ENCODE measurements around the gene WBP2. TPM values are rescaled to one million over a fixed set of nuclear protein-coding genes. Genes with fewer than 3 reads are reported as not detected.

The WBP2 gene
- total and polyA plus RNA-seq, 7 experiments from 2014 or later: 84.8 to 159 (median 99.4) TPM

DNA sequence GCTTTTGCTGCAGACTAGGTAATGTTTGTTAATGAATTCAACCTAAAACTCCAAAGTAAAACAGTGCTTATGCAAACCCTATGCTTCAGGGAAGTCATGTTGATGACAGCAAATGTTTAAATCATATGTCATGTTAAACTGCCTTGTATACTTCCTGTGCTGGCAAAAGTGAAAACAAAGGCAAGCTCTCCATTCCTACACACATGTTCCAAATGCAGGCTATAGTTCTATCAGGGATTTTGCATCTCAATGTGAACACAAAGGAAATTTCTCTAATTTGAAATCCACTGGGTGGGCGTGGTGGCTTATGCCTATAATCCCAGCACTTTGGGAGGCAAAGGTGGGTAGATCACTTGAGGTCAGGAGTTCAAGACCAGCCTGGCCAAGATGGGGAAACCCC lies 51.3 kb downstream of the WBP2 start:
- no peak overlapping the region for H3K4me3 ChIP-seq (ENCODE audit: low read length)
- no peak overlapping the region for H3K27ac ChIP-seq (ENCODE audit: low read depth, low read length)
- H3K4me1 ChIP-seq (ENCODE audit: control insufficient read depth in 2 of 2, insufficient read depth in 2 of 2, low read length in 2 of 2): no peaks in the 10 kb centered on the region
- Mint-ChIP-seq H3K27me3 (no peaks in the 10 kb centered on the region), H3K36me3 (peaks cover 3 to 13% (median 7%) of the 10 kb centered on the region in 5 donors), H3K9me3 (peaks cover 0 to 1% (median 0%) of the 10 kb centered on the region in 11 donors), H3K27ac (peak overlapping the region in 1 of 9 donors; percentile 58), H3K4me1 (peaks cover 8 to 17% (median 11%) of the 10 kb centered on the region in 7 donors), H3K4me3 (no peak overlapping the region)
- DNase-seq: no peak
- intact Hi-C loops (cut with micrococcal nuclease): no loop called here
- ATAC-seq: no peak
- peaks cover 0 to 12% (median 0%) of the 10 kb centered on the region in 3 experiments for H3K36me3 ChIP-seq (ENCODE audit: control insufficient read depth in 2 of 3, insufficient read depth in 3 of 3, low read length in 3 of 3)
- ChIA-PET POLR2A (interaction anchor here (1.8 to 2.1 kb wide), 3 partner anchors 17 to 51 kb away, joined by 6 to 10 read pairs (median 8); partner anchors contain the start of genes UNK and WBP2), CTCF (interaction anchor here (1.3 to 1.6 kb wide), 2 partner anchors 20 to 50 kb away, joined by 3 to 4 read pairs; no protein-coding TSS in a partner anchor)
- H3K9me3 ChIP-seq (ENCODE audit: control insufficient read depth in 2 of 3, low read length in 3 of 3): no peaks in the 10 kb centered on the region
- H3K27me3 ChIP-seq (ENCODE audit: control insufficient read depth in 2 of 2, insufficient read depth in 2 of 2, low read length in 2 of 2): no peaks in the 10 kb centered on the region

DNA sequence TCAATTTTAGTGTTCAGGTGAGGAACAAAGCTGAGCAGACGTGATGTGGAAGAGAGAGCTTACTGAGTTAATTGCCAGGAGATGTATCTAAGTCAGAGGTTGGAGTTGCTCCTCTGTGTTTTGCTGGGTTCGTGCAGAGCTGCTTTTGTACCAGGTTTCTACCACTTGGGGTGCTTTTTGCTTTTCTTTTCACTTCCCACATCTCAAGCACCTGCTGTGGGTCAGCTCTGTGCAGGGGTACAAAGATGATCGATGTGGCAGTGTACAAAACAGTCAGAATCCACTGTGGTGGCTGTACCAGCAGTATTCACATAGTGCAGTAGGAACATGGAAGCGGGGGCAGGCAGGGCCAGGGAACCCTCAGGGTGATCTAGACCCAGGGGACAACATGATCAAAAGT lies 55.7 kb downstream of the WBP2 start:
- no peaks in the 10 kb centered on the region for H3K9me3 ChIP-seq (ENCODE audit: control insufficient read depth in 2 of 3, low read length in 3 of 3)
- CTCF ChIA-PET: interaction anchor here (0.7 kb wide), 1 partner anchor 166 kb away, joined by 4 read pairs; the partner anchor contains the start of gene SMIM5
- no peak overlapping the region for H3K27ac ChIP-seq (ENCODE audit: low read depth, low read length)
- Mint-ChIP-seq H3K27ac (peak overlapping the region in 2 of 9 donors; percentile 26 to 54), H3K27me3 (no peaks in the 10 kb centered on the region), H3K9me3 (peaks cover 0 to 1% (median 0%) of the 10 kb centered on the region in 11 donors), H3K4me1 (peaks cover 6 to 28% (median 10%) of the 10 kb centered on the region in 7 donors), H3K36me3 (peaks cover 5 to 29% (median 11%) of the 10 kb centered on the region in 5 donors), H3K4me3 (no peak overlapping the region)
- H3K4me1 ChIP-seq (ENCODE audit: control insufficient read depth in 2 of 2, insufficient read depth in 2 of 2, low read length in 2 of 2): no peaks in the 10 kb centered on the region
- DNase-seq: no peak
- intact Hi-C loops (cut with micrococcal nuclease): no loop called here
- no peak for ATAC-seq
- peaks cover 0 to 36% (median 3%) of the 10 kb centered on the region in 3 experiments for H3K36me3 ChIP-seq (ENCODE audit: control insufficient read depth in 2 of 3, insufficient read depth in 3 of 3, low read length in 3 of 3)
- H3K4me3 ChIP-seq (ENCODE audit: low read length): no peak overlapping the region
- H3K27me3 ChIP-seq (ENCODE audit: control insufficient read depth in 2 of 2, insufficient read depth in 2 of 2, low read length in 2 of 2): no peaks in the 10 kb centered on the region
- POLR2A ChIA-PET: no interaction called here

DNA sequence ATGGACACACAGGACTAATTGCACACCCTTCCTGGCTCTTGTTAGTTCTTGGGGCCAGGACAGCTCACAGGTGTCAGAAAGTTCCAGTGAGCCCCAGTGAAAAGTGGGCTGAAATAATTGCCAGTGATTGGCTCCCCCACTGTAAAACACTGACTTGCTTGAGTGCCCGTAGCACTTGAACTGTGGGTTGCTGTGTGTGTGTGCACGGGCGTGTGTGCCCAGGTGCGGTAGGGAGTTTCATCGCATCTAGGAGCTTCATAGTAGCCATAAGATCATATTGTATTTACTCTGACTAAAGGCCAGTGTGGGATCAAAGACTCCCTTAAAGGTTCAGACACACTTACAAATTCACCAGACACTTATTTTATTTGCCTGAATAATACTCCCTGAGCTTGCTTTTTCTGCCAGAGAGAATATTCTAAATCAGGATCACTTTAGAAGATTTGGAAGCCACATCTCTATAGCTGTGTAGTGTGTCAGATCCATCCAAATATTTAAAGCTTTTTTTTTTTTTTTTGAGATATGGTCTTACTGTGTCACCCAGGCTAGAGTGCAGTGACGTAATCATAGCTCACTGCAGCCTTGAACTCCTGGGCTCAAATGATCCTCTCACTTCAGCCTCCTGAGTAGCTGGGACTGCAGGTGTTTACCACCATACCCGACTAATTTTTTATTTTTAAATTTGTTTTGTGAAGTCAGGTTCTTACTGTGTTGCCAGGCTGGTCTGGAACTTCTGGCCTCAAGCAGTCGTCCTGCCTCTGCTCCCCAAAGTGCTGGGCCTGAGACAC lies 59.1 kb downstream of the WBP2 start:
- POLR2A ChIA-PET: interaction anchor here (0.6 to 1.7 kb wide), 5 partner anchors 16 to 957 kb away, joined by 3 to 7 read pairs (median 3); partner anchors contain the start of gene UNC13D
- H3K27me3 ChIP-seq (ENCODE audit: control insufficient read depth in 2 of 2, insufficient read depth in 2 of 2, low read length in 2 of 2): no peaks in the 10 kb centered on the region
- no peak overlapping the region for H3K4me3 Mint-ChIP-seq
- H3K27ac Mint-ChIP-seq: peak overlapping the region in 1 of 9 donors; percentile 32
- H3K9me3 Mint-ChIP-seq: peaks cover 0 to 1% (median 0%) of the 10 kb centered on the region in 11 donors
- peaks cover 0 to 40% (median 26%) of the 10 kb centered on the region in 7 donors for H3K4me1 Mint-ChIP-seq
- H3K36me3 Mint-ChIP-seq: peaks cover 5 to 37% (median 15%) of the 10 kb centered on the region in 5 donors
- H3K9me3 ChIP-seq (ENCODE audit: control insufficient read depth in 2 of 3, low read length in 3 of 3): no peaks in the 10 kb centered on the region
- H3K4me3 ChIP-seq (ENCODE audit: low read length): no peak overlapping the region
- peaks cover 0 to 49% (median 3%) of the 10 kb centered on the region in 3 experiments for H3K36me3 ChIP-seq (ENCODE audit: control insufficient read depth in 2 of 3, insufficient read depth in 3 of 3, low read length in 3 of 3)
- no peaks in the 10 kb centered on the region for H3K27me3 Mint-ChIP-seq
- intact Hi-C loops (cut with micrococcal nuclease): no loop called here
- CTCF ChIA-PET: interaction anchor here (2.2 kb wide), 1 partner anchor 42 kb away, joined by 5 read pairs; no protein-coding TSS in a partner anchor
- DNase-seq (no peak), ATAC-seq (no peak)
- H3K4me1 ChIP-seq (ENCODE audit: control insufficient read depth in 2 of 2, insufficient read depth in 2 of 2, low read length in 2 of 2): no peaks in the 10 kb centered on the region
- H3K27ac ChIP-seq (ENCODE audit: low read depth, low read length): no peak overlapping the region

Other genes starting within 250 kb of the WBP2 start
- 1 to 10 TPM in 2 of 5 experiments, under 1 TPM in 3; 0.43 to 2.4 (median 0.84) TPM for gene SMIM5, start 221.9 kb downstream of the WBP2 start, total RNA-seq
- gene SMIM5, start 221.9 kb downstream of the WBP2 start, polyA plus RNA-seq: under 1 TPM; 0.06 to 0.22 TPM
- gene RECQL5, start 188.2 kb downstream of the WBP2 start, total RNA-seq: 10 to 100 TPM; 38.7 to 76.5 (median 49.2) TPM
- gene RECQL5, start 188.2 kb downstream of the WBP2 start, polyA plus RNA-seq: 10 to 100 TPM; 12.4 to 25.9 TPM
- 100 to 1,000 TPM in 4 of 5 experiments, 10 to 100 TPM in 1; 97.6 to 198 (median 116) TPM for gene SAP30BP, start 188.0 kb downstream of the WBP2 start, total RNA-seq
- 10 to 100 TPM; 69.5 to 76.1 TPM for gene SAP30BP, start 188.0 kb downstream of the WBP2 start, polyA plus RNA-seq
- gene ITGB4, start 133.9 kb downstream of the WBP2 start, total RNA-seq: 1 to 10 TPM in 3 of 5 experiments, under 1 TPM in 2; 0.49 to 1.8 (median 1.2) TPM
- under 1 TPM; 0.09 to 0.35 TPM for gene ITGB4, start 133.9 kb downstream of the WBP2 start, polyA plus RNA-seq
- gene GALK1, start 90.1 kb downstream of the WBP2 start, total RNA-seq: 10 to 100 TPM in 4 of 5 experiments, 1 to 10 TPM in 1; 9.9 to 42.9 (median 22.1) TPM
- 10 to 100 TPM; 12.8 to 18.9 TPM for gene GALK1, start 90.1 kb downstream of the WBP2 start, polyA plus RNA-seq
- 10 to 100 TPM; 32.0 to 49.8 (median 41.0) TPM for gene UNK, start 70.5 kb downstream of the WBP2 start, total RNA-seq
- gene UNK, start 70.5 kb downstream of the WBP2 start, polyA plus RNA-seq: 10 to 100 TPM; 21.5 to 22.1 TPM
- gene UNC13D, start 10.9 kb downstream of the WBP2 start, total RNA-seq: 100 to 1,000 TPM; 145 to 201 (median 152) TPM
- gene UNC13D, start 10.9 kb downstream of the WBP2 start, polyA plus RNA-seq: 10 to 100 TPM; 44.5 to 83.3 TPM
- gene TRIM47, start 23.2 kb upstream of the WBP2 start, total RNA-seq: 10 to 100 TPM in 1 of 5 experiments, 1 to 10 TPM in 4; 2.5 to 25.6 (median 8.7) TPM
- 1 to 10 TPM; 6.3 to 7.7 TPM for gene TRIM47, start 23.2 kb upstream of the WBP2 start, polyA plus RNA-seq
- 10 to 100 TPM; 20.9 to 37.7 (median 29.6) TPM for gene TRIM65, start 41.6 kb upstream of the WBP2 start, total RNA-seq
- gene TRIM65, start 41.6 kb upstream of the WBP2 start, polyA plus RNA-seq: 10 to 100 TPM; 14.9 to 29.6 TPM
- 100 to 1,000 TPM in 4 of 5 experiments, 10 to 100 TPM in 1; 81.0 to 154 (median 128) TPM for gene MRPL38, start 49.5 kb upstream of the WBP2 start, total RNA-seq
- 10 to 100 TPM; 64.6 to 72.2 TPM for gene MRPL38, start 49.5 kb upstream of the WBP2 start, polyA plus RNA-seq
- gene FBF1, start 85.7 kb upstream of the WBP2 start, total RNA-seq: 10 to 100 TPM; 19.9 to 48.1 (median 29.0) TPM
- 1 to 10 TPM; 2.5 to 7.2 TPM for gene FBF1, start 85.7 kb upstream of the WBP2 start, polyA plus RNA-seq
- gene ACOX1, start 123.8 kb upstream of the WBP2 start, total RNA-seq: 10 to 100 TPM; 22.8 to 35.0 (median 33.5) TPM
- gene ACOX1, start 123.8 kb upstream of the WBP2 start, polyA plus RNA-seq: 10 to 100 TPM; 12.5 to 25.5 TPM
- gene TEN1, start 123.9 kb upstream of the WBP2 start, total RNA-seq: 10 to 100 TPM; 13.1 to 20.1 (median 13.8) TPM
- 10 to 100 TPM; 12.8 to 16.0 TPM for gene TEN1, start 123.9 kb upstream of the WBP2 start, polyA plus RNA-seq
- 1 to 10 TPM; 6.9 to 9.9 (median 9.1) TPM for gene CDK3, start 145.5 kb upstream of the WBP2 start, total RNA-seq
- under 1 TPM; 0.28 to 0.55 TPM for gene CDK3, start 145.5 kb upstream of the WBP2 start, polyA plus RNA-seq
- gene EVPL, start 172.0 kb upstream of the WBP2 start, total RNA-seq: 1 to 10 TPM in 2 of 5 experiments, under 1 TPM in 3; 0.07 to 2.7 (median 0.39) TPM
- under 1 TPM in 1 of 2 donors, not detected in 1; 0.08 TPM for gene EVPL, start 172.0 kb upstream of the WBP2 start, polyA plus RNA-seq
- gene SRP68, start 217.2 kb upstream of the WBP2 start, total RNA-seq: 100 to 1,000 TPM in 1 of 5 experiments, 10 to 100 TPM in 4; 70.8 to 105 (median 91.9) TPM
- gene SRP68, start 217.2 kb upstream of the WBP2 start, polyA plus RNA-seq: 10 to 100 TPM; 69.6 to 94.0 TPM
- gene GALR2, start 219.4 kb upstream of the WBP2 start, total RNA-seq: 1 to 10 TPM in 2 of 5 experiments, not detected in 3; 1.0 to 1.2 TPM
- gene GALR2, start 219.4 kb upstream of the WBP2 start, polyA plus RNA-seq: under 1 TPM in 1 of 2 donors, not detected in 1; 0.13 TPM
- 1 to 10 TPM in 1 of 5 experiments, under 1 TPM in 3, not detected in 1; 0.24 to 1.1 (median 0.28) TPM for gene ZACN, start 223.8 kb upstream of the WBP2 start, total RNA-seq
- 1 to 10 TPM; 2.3 to 4.6 TPM for gene ZACN, start 223.8 kb upstream of the WBP2 start, polyA plus RNA-seq
- gene EXOC7, start 248.5 kb upstream of the WBP2 start, total RNA-seq: 100 to 1,000 TPM; 112 to 204 (median 160) TPM
- 10 to 100 TPM; 46.6 to 73.3 TPM for gene EXOC7, start 248.5 kb upstream of the WBP2 start, polyA plus RNA-seq

All from naive thymus-derived CD4-positive, alpha-beta T cell (primary cell).